Neuron (in vitro differentiated cells): ENCODE measurements around the gene PALLD.

Experiments
- H2AFZ ChIP-seq: one replicate; pipeline ENCODE4 v1.6.1; 2013; ENCODE audit warnings: low read depth, mild to moderate bottlenecking, inconsistent platforms, low read length, moderate library complexity
- H3K27me3 ChIP-seq: one replicate; pipeline ENCODE4 v1.6.1; 2013; ENCODE audit warnings: low read length; ENCODE audit not compliant: insufficient read depth
- H3K36me3 ChIP-seq: one replicate; pipeline ENCODE4 v1.6.1; 2013; ENCODE audit warnings: low read length; ENCODE audit not compliant: insufficient read depth
- H3K4me1 ChIP-seq: one replicate; pipeline ENCODE4 v1.6.1; 2013; ENCODE audit warnings: low read length; ENCODE audit not compliant: insufficient read depth
- H3K4me3 ChIP-seq: 2 replicates; pipeline ENCODE4 v1.5.1; 2013; ENCODE audit warnings: mild to moderate bottlenecking, low read length, moderate library complexity
- H3K9me3 ChIP-seq: one replicate; pipeline ENCODE4 v1.6.1; 2013; ENCODE audit warnings: low read length

PALLD gene

GRCh38 chr4:168864821-168865541, 368.1 kb downstream of the PALLD start:
- no peaks in the 10 kb centered on the region for H3K9me3 ChIP-seq
- no peaks in the 10 kb centered on the region for H3K27me3 ChIP-seq
- H3K36me3 ChIP-seq = peaks cover 20% of the 10 kb centered on the region
- H3K4me1 ChIP-seq = peaks cover 5% of the 10 kb centered on the region
- H3K4me3 ChIP-seq = no peak overlapping the region
- no peak overlapping the region for H2AFZ ChIP-seq

GRCh38 chr4:168865854-168866253, 369.0 kb downstream of the PALLD start:
- Histone ChIP-seq H3K4me1 (peaks cover 5% of the 10 kb centered on the region), H3K27me3 (no peaks in the 10 kb centered on the region), H2AFZ (no peak overlapping the region), H3K4me3 (no peak overlapping the region), H3K9me3 (no peaks in the 10 kb centered on the region), H3K36me3 (peaks cover 20% of the 10 kb centered on the region)

DNA sequence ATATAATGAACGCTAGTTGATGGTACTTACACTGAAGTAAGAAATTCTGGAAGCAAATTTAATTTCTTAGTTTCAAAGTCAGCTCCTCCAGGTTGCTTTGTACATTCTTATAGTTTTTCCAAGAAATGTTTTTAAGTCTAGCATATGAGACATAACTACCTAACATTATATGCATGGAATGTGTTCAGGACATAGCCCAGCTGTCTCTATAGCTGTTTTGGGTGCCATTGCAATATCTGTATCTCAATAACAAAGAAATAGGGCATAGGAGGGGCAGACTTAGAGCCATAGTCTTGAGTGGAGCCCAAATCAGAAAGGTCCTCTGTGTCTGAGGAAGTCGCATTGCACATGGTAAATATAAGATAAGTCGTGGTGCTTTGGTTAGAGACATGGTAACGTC, 369.8 kb downstream of the PALLD start:
- peaks cover 6% of the 10 kb centered on the region for H3K4me1 ChIP-seq

GRCh38 chr4:168867128-168867527, 370.3 kb downstream of the PALLD start:
- Histone ChIP-seq H3K36me3 (peaks cover 22% of the 10 kb centered on the region), H2AFZ (no peak overlapping the region), H3K4me1 (peaks cover 11% of the 10 kb centered on the region), H3K9me3 (no peaks in the 10 kb centered on the region), H3K27me3 (no peaks in the 10 kb centered on the region), H3K4me3 (no peak overlapping the region)

More for the DNA sequence above, 369.8 kb downstream of the PALLD start:
- Histone ChIP-seq H3K9me3 (no peaks in the 10 kb centered on the region), H3K36me3 (peaks cover 21% of the 10 kb centered on the region), H3K27me3 (no peaks in the 10 kb centered on the region), H2AFZ (no peak overlapping the region), H3K4me3 (no peak overlapping the region)

DNA sequence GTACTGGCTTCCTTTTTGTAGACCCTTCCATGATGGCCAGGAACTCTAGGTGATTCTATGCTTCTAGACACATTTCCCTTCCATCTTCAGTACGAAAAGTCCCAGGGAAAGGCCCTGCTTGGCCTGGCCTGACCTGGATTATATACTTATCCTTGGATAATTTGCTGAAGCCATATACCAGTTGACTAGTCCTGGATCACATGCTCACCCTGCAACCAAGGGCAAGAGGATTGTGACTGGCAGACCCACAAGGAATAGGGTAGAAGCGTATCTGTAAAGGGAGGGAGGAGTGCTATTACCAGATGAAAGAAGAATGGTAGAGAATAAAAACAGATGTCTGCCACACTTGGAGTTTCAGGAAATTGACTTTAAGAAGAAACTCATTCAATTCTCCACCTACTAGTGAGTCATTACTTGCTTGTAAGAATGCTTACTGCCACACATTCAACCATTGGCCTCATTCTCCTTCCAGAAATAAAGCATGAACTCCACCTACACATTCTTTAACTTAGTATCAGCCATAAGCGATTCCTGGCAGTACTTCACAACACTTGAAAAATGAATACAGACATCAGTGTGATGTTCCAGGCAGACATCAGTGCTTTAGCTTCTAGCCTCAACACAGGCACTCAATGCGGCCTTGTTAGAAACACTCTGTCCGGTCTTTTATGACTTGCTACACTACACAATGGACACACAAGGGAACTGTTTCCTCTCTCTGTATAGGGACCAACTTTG, 371.4 kb downstream of the PALLD start:
- Histone ChIP-seq H3K4me1 (peaks cover 14% of the 10 kb centered on the region), H3K27me3 (no peaks in the 10 kb centered on the region), H3K4me3 (no peak overlapping the region), H3K9me3 (no peaks in the 10 kb centered on the region), H2AFZ (no peak overlapping the region), H3K36me3 (peaks cover 14% of the 10 kb centered on the region)

DNA sequence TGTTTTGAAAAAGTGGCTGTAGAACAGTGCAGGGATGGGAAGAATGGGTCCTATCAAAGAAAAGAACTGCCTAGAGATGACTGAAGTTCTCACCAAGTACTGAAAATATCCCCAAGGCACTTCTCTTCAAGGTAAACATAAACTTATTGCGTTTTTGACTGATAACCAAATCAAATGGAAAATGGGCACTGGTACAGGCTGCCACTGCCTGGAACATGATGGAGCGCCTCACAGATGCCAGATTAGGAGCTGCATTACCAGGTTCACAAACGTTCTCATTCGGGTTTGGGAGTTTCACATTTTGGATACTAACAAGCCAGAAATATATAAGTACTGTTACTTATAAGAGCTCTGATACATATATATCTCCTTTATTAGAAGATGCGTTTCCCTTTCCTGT, 371.9 kb downstream of the PALLD start:
- no peak overlapping the region for H3K4me3 ChIP-seq
- H3K36me3 ChIP-seq = peaks cover 9% of the 10 kb centered on the region
- H3K9me3 ChIP-seq = no peaks in the 10 kb centered on the region
- H3K27me3 ChIP-seq = no peaks in the 10 kb centered on the region
- H2AFZ ChIP-seq = no peak overlapping the region
- peaks cover 14% of the 10 kb centered on the region for H3K4me1 ChIP-seq

DNA sequence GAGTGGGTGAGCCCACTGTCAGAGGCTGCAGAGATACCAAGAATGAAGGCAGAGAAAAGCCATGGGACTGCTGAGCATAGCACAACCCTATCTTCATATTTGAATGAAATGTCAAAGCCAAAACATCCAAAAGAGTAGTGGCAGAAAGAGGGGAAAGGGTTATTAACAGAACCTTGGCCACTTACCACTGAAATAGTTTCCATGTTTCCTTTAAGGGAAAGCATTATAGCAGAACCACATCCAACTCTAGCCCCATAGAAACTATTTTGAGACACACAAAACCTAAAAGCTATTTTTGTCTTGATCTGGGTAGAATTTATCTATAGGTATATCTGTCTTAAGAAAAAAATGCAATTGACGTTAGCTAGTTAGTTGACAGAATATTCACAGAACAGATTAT, 373.2 kb downstream of the PALLD start:
- H3K4me3 ChIP-seq = no peak overlapping the region
- H2AFZ ChIP-seq = no peak overlapping the region
- H3K9me3 ChIP-seq = no peaks in the 10 kb centered on the region
- H3K4me1 ChIP-seq = peaks cover 12% of the 10 kb centered on the region
- peaks cover 7% of the 10 kb centered on the region for H3K36me3 ChIP-seq
- no peaks in the 10 kb centered on the region for H3K27me3 ChIP-seq

DNA sequence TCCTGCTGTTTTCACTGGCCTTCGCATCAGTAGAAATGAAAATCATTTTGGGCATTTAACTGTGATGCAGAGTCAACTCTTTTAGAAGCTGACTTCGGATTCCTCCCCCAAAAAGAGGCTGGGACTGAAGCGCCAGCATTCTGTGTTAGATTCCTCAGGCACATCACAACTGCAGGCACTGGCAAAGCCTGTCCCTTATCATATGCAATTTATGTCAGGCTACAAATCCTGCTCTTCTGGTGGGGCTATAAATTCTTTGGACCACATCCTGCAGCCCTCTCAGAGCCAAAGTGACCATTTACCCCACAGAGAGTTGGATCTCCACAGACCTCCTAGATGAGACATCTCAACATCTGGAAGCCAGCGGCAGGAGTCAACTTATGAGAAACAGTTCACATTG, 374.8 kb downstream of the PALLD start:
- Histone ChIP-seq H3K9me3 (peaks cover 3% of the 10 kb centered on the region), H3K36me3 (peaks cover 16% of the 10 kb centered on the region), H3K4me3 (no peak overlapping the region), H3K27me3 (no peaks in the 10 kb centered on the region), H2AFZ (no peak overlapping the region), H3K4me1 (peaks cover 9% of the 10 kb centered on the region)

DNA sequence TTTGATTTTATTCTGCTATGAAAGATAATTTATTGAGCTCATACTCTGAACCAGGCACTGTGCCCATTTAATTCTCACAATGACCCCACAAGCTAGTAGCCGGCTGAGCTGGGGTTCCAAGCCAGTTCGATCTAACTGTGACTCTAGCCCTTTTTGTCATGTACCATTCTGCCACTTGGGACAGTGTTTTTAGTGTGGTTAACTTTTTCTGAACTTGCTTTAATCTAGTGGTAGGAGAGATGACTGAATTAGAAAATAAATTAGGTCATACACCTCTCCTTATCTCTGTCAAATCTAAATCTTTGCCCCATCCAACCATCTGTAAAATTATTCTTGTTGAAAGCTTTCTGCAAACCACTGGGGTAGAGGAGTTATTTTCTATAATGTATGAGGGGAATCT, 377.2 kb downstream of the PALLD start:
- Histone ChIP-seq H3K4me3 (no peak overlapping the region), H3K27me3 (no peaks in the 10 kb centered on the region), H2AFZ (no peak overlapping the region), H3K4me1 (peaks cover 9% of the 10 kb centered on the region), H3K36me3 (peaks cover 30% of the 10 kb centered on the region), H3K9me3 (peaks cover 3% of the 10 kb centered on the region)

- no peak overlapping the region for H3K4me3 ChIP-seq
- no peak overlapping the region for H2AFZ ChIP-seq
- H3K9me3 ChIP-seq = peaks cover 3% of the 10 kb centered on the region
- peaks cover 49% of the 10 kb centered on the region for H3K36me3 ChIP-seq
- peaks cover 9% of the 10 kb centered on the region for H3K4me1 ChIP-seq
- no peaks in the 10 kb centered on the region for H3K27me3 ChIP-seq
Observed at GRCh38 chr4:168876106-168876505, 379.3 kb downstream of the PALLD start.

GRCh38 chr4:168877511-168878491, 380.9 kb downstream of the PALLD start:
- Histone ChIP-seq H3K4me3 (no peak overlapping the region), H3K9me3 (peaks cover 3% of the 10 kb centered on the region), H3K36me3 (peaks cover 62% of the 10 kb centered on the region), H2AFZ (no peak overlapping the region), H3K27me3 (no peaks in the 10 kb centered on the region), H3K4me1 (no peaks in the 10 kb centered on the region)

DNA sequence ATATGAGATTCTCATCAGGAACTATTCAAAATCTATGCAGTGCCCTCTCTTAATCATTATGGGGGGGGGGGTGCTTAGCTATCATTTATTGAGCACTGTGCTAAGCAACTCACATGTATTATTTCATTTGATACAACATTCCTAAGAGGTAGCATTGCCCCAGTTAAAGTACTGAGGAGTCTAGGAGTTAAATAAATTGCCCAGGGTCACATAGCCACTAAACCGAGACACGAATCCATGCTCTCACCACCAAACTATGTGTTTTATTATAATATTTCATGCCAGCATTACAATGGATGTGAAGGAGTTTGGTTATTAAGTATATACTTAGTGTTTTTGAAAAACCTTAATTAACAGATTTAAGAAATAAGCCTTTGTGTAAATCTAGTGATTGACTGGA, 381.8 kb downstream of the PALLD start:
- H3K9me3 ChIP-seq = peaks cover 3% of the 10 kb centered on the region
- no peak overlapping the region for H3K4me3 ChIP-seq
- no peaks in the 10 kb centered on the region for H3K4me1 ChIP-seq
- H3K36me3 ChIP-seq = peaks cover 67% of the 10 kb centered on the region
- H2AFZ ChIP-seq = no peak overlapping the region
- H3K27me3 ChIP-seq = no peaks in the 10 kb centered on the region

DNA sequence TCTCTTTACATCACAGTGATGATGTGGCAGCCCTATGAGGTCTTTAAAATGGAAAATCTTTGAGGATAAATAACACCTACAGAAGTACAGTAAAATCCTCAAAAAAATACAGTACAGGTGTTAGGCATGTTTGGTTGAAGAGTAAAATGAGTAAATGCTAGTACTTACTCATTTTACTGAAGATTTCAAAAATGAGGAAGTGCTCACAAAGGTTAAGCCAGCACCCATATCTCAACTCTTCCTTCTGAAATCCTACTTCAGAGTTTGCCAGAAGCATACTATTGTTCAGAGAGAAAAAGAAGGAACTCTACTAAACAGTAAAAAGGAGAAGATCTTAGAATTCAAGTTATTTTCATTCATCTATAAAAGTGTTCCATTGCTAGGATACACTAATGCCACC, 382.3 kb downstream of the PALLD start:
- H3K4me1 ChIP-seq = no peaks in the 10 kb centered on the region
- no peaks in the 10 kb centered on the region for H3K27me3 ChIP-seq
- H3K4me3 ChIP-seq = no peak overlapping the region

More for the DNA sequence above, 382.3 kb downstream of the PALLD start:
- peaks cover 3% of the 10 kb centered on the region for H3K9me3 ChIP-seq
- no peak overlapping the region for H2AFZ ChIP-seq
- H3K36me3 ChIP-seq = peaks cover 68% of the 10 kb centered on the region
